HepG2 (cell line): ENCODE measurements around the gene CYTH1. TPM values are rescaled to one million over a fixed set of nuclear protein-coding genes. Genes with fewer than 3 reads are reported as not detected.

ENCODE experiments used
- ATAC-seq: fragments of 200-7000 bp; cut with Tn5 transposase; 3 replicates; pipeline ENCODE4 v1.9.1; 2020; ENCODE audit warnings: mild to moderate bottlenecking, moderate library complexity
- BruUV-seq: library from RNA; stranded (reverse); fragments of 400-500 nt; replicated peaks from 2 replicates; lab custom pipeline; 2021; lab: Mats Ljungman, UMichigan
- CTCF ChIA-PET: fragments of 300-600 bp; formaldehyde crosslinking; extraction: SDS; loops from one replicate; lab custom pipeline; 2021; ENCODE audit warnings: low total read pairs, inconsistent platforms, low intra/inter-chr PET ratio; lab: Yijun Ruan, JAX
- POLR2A ChIA-PET: fragments of 350-600 bp; sonication (Branson Sonifier 250); formaldehyde crosslinking; loops from one replicate; lab custom pipeline; 2020; ENCODE audit warnings: antibody characterized with exemption, inconsistent platforms; lab: Yijun Ruan, JAX
- DNase-seq: peaks from one replicate; pipeline ENCODE4 v3.0.0-alpha.2; 2015; ENCODE audit warnings: low spot score
- FAIRE-seq: peaks from 3 replicates; lab custom pipeline; 2011; peaks lifted over from hg19 to GRCh38; lab: Jason Lieb, UNC
- H2AFZ ChIP-seq: one replicate; pipeline ENCODE4 v1.6.1; 2011; ENCODE audit warnings: low read length, inconsistent platforms
- H3K27ac ChIP-seq: fragments of 300-600 bp; 3 replicates; pipeline ENCODE4 v1.8.0; 2011; ENCODE audit warnings: mixed run types, mild to moderate bottlenecking, mixed read lengths, low read length, inconsistent platforms; ENCODE audit not compliant: insufficient read depth; ENCODE audit errors: extremely low read length
- H3K27me3 ChIP-seq, 2 experiments: fragments of 200-600 bp in 1 of 2; 2 replicates in 1 of 2; 3 replicates in 1 of 2; pipeline versions ENCODE4 v1.6.0 to v1.8.0; 2011; ENCODE audit warnings: low read length in 2 of 2, mild to moderate bottlenecking in 2 of 2, moderate library complexity in 2 of 2, inconsistent platforms in 1 of 2; ENCODE audit not compliant: insufficient read depth in 2 of 2, control insufficient read depth in 1 of 2
- H3K36me3 ChIP-seq, 2 experiments: fragments of 200-600 bp in 1 of 2; replicated peaks in 1 of 2; 2 replicates in 1 of 2; 3 replicates in 1 of 2; pipeline versions ENCODE4 v1.5.1 to v1.8.0; 2011; ENCODE audit warnings: low read length in 2 of 2, inconsistent platforms in 1 of 2; ENCODE audit not compliant: insufficient read depth in 2 of 2, control insufficient read depth in 1 of 2
- H3K4me1 ChIP-seq: 2 replicates; pipeline ENCODE4 v1.5.1; 2012; ENCODE audit warnings: low read length, inconsistent platforms; ENCODE audit not compliant: insufficient read depth
- H3K4me2 ChIP-seq: 2 replicates; pipeline ENCODE4 v1.6.0; 2011; ENCODE audit warnings: low read depth, low read length, inconsistent platforms
- H3K4me3 ChIP-seq, 3 experiments: fragments of 200-600 bp in 1 of 3; sonication (generic), shearing (Covaris generic) in 1 of 3; replicated peaks in 1 of 3; 2 replicates each; pipeline ENCODE4 v1.5.1; 2011 to 2016; ENCODE audit warnings: low read length in 3 of 3, inconsistent platforms in 2 of 3, low read depth in 2 of 3, mild to moderate bottlenecking in 2 of 3, control low read depth in 1 of 3, mixed read lengths in 1 of 3; ENCODE audit not compliant: insufficient read depth in 1 of 3
- H3K79me2 ChIP-seq: one replicate; pipeline ENCODE4 v1.6.1; 2011; ENCODE audit warnings: low read length, inconsistent platforms; ENCODE audit not compliant: insufficient read depth
- H3K9ac ChIP-seq: 2 replicates; pipeline ENCODE4 v1.6.0; 2011; ENCODE audit warnings: mild to moderate bottlenecking, low read depth, low read length, inconsistent platforms; ENCODE audit not compliant: insufficient read depth
- H3K9me3 ChIP-seq: 2 replicates; pipeline ENCODE4 v1.5.1; 2012; ENCODE audit warnings: mild to moderate bottlenecking, low read length
- H4K20me1 ChIP-seq: 2 replicates; pipeline ENCODE4 v1.6.0; 2011; ENCODE audit warnings: inconsistent platforms, mild to moderate bottlenecking, low read length, moderate library complexity; ENCODE audit not compliant: insufficient read depth
- CSRNP1 ChIP-seq: sonication (generic); formaldehyde crosslinking; IDR thresholded peaks from 2 replicates; pipeline ENCODE4 v1.8.1; 2023; ENCODE audit warnings: mild to moderate bottlenecking, missing genetic modification reagents
- DR1 ChIP-seq: sonication (generic); formaldehyde crosslinking; IDR thresholded peaks from 2 replicates; pipeline ENCODE4 v1.8.0; 2021; ENCODE audit warnings: mild to moderate bottlenecking, missing genetic modification reagents, inconsistent platforms
- HDAC1 ChIP-seq: sonication (generic); formaldehyde crosslinking; IDR thresholded peaks from 2 replicates; pipeline ENCODE4 v1.5.1; 2020; ENCODE audit warnings: mild to moderate bottlenecking, missing genetic modification reagents
- RAD21 ChIP-seq: fragments of 450-650 bp; formaldehyde crosslinking; IDR thresholded peaks from 2 replicates; pipeline ENCODE4 v1.5.0; 2020; ENCODE audit warnings: mild to moderate bottlenecking
- REL ChIP-seq: sonication (generic); formaldehyde crosslinking; conservative IDR thresholded peaks from 2 replicates; pipeline ENCODE4 v1.8.0; 2022; ENCODE audit warnings: mild to moderate bottlenecking, missing genetic modification reagents, moderate library complexity
- U2AF1 ChIP-seq: fragments of 200-400 bp; formaldehyde crosslinking; optimal IDR thresholded peaks from 2 replicates; pipeline ENCODE3; 2017; ENCODE audit warnings: mild to moderate bottlenecking, low read depth, low read length
- ZNF101 ChIP-seq: sonication (generic); formaldehyde crosslinking; IDR thresholded peaks from 2 replicates; pipeline ENCODE4 v1.4.0; 2020; ENCODE audit warnings: mild to moderate bottlenecking, low read depth, missing genetic modification reagents, borderline replicate concordance
- WGBS: methylation state at CpG from one replicate; pipeline ENCODE4 v1.1.6; 2017; ENCODE audit warnings: low lambda C conversion rate; 5-methylcytosine and 5-hydroxymethylcytosine counted together
- in situ Hi-C: cut with HindIII; loops from 2 replicates; pipeline ENCODE4 v1.10.0; 2017; ENCODE audit warnings: low pct_unique_long_range_greater_than_20kb; ENCODE audit not compliant: extremely low pct_ligation_motif_present
- intact Hi-C: fragments of 100-400 bp; cut with micrococcal nuclease; formaldehyde crosslinking; loops from one replicate; pipeline ENCODE4 v1.10.0; 2022; ENCODE audit not compliant: unreplicated experiment
- polyA plus RNA-seq, 8 experiments: library from polyadenylated mRNA; depleted of rRNA in 3 of 8; stranded (reverse) in 7 of 8; unstranded in 1 of 8; fragments of >200 nt; fragmentation: Illumina TruSeq in 4 of 8; extraction: Trizol in 4 of 8; gene quantifications; 2 replicates each; pipeline versions ENCODE4 v1.2.1 to v1.2.3, GENCODE V29; 2011 to 2016; ENCODE audit warnings: low read depth in 4 of 8, missing spikeins in 1 of 8, mixed read lengths in 1 of 8; ENCODE audit not compliant: insufficient read depth in 1 of 8
- total RNA-seq, 5 experiments: library from RNA; depleted of rRNA; stranded (reverse); fragments of >200 nt; fragmentation: Illumina TruSeq; extraction: Trizol; gene quantifications; 2 replicates each; pipeline ENCODE4 v1.2.3, GENCODE V29; 2016; ENCODE audit warnings: low read depth in 1 of 5
- TF ChIP-seq, protein P1 (sequence below), 2 experiments: sonication (generic) in 1 of 2; formaldehyde crosslinking in 1 of 2; IDR thresholded peaks; 2 replicates each; pipeline versions ENCODE4 v1.4.0 to v1.6.1; 2018 to 2020; ENCODE audit warnings: missing genetic modification reagents in 2 of 2, borderline replicate concordance in 1 of 2, low read depth in 1 of 2, mild to moderate bottlenecking in 1 of 2, missing biosample characterization in 1 of 2
- TF ChIP-seq, protein P2 (sequence below): sonication (generic); formaldehyde crosslinking; IDR thresholded peaks from 2 replicates; pipeline ENCODE4 v1.4.0; 2020; ENCODE audit warnings: missing genetic modification reagents, low read depth, mild to moderate bottlenecking, borderline replicate concordance

Gene CYTH1
- total and polyA plus RNA-seq, 2 of the 13 experiments (the other 11 are each of a cell fraction or from before 2014, with no cell fraction given), result 20.1 to 48.9 TPM

DNA sequence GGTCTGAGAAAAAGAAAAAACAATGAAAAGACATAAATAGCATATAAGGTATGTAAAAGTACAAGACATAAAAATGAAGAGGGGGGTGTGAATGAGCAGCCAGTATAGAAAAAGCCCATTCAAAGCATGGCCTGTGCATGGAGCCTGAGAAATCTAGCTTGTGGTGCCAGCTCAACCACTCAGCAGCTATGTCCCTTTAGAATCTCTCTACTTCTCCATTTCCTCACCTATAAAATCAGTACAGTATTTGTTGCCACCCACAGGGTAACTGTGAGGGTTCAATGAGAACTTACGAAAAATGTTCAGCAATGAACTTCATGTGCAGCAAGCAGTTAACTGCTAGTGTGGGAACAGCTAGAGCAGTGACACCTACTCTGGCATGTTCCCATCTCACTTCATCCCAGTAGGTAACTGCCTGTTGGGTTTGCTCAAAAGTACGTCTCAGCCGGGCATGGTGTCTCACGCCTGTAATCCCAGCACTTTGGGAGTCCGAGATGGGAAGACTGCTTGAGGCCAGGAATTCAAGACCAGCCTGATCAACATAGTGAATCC, 15.3 kb downstream of the CYTH1 start:
- H4K20me1 ChIP-seq, result peaks cover 6% of the 10 kb centered on the region; the same call in 1 of the 2 replicates
- no TSS peak for BruUV-seq
- POLR2A ChIA-PET, result no interaction called here
- FAIRE-seq (no peak), DNase-seq (no peak), ATAC-seq (no peak)
- no peak overlapping the region for H2AFZ ChIP-seq
- intact Hi-C loops (no loop called here), in situ Hi-C loops (no loop called here)
- WGBS, result 95% methylated on average over 5 of the region's 5 CpGs
- no peaks in the 10 kb centered on the region for H3K27me3 ChIP-seq
- peaks cover 81% of the 10 kb centered on the region for H3K79me2 ChIP-seq
- CTCF ChIA-PET, result no interaction called here
- H3K9me3 ChIP-seq, result no peaks in the 10 kb centered on the region
- H3K9ac ChIP-seq, result no peak overlapping the region
- no peak overlapping the region for H3K4me3 ChIP-seq
- no peak overlapping the region for H3K4me2 ChIP-seq
- no peak overlapping the region for H3K27ac ChIP-seq
- peaks cover 0 to 1% of the 10 kb centered on the region in 2 experiments; a peak in 2 of 5 replicates for H3K36me3 ChIP-seq
- peaks cover 59% of the 10 kb centered on the region for H3K4me1 ChIP-seq
- TF ChIP-seq DR1 (CRISPR knock-in tag), result no peak
- no peak for TF ChIP-seq ZNF101
- TF ChIP-seq HDAC1 (CRISPR knock-in tag), result no peak
- TF ChIP-seq U2AF1, result no peak
- no peak for TF ChIP-seq CSRNP1 (CRISPR knock-in tag)

DNA sequence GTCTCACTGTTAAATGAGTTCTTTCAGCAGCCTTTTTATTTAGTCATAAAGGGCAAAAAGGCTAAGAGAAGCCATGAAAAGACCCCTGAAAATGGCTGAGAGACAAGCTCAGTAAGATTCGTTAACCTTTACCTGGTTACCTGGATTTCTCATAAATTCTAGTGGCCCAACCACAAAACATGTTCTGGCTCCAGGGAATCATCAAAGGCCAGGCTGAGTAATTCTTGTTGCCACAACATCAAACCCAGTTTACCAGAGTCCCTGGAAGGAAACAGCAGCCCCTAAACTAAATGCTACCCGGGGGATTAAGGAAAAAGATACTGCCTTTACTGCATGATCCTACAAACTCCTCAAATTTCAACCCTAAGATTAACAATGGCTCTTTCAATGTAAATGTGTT, 15.8 kb downstream of the CYTH1 start:
- H3K9me3 ChIP-seq, result no peaks in the 10 kb centered on the region
- DNase-seq (no peak), FAIRE-seq (no peak), ATAC-seq (no peak)
- TF ChIP-seq, protein P1, sequence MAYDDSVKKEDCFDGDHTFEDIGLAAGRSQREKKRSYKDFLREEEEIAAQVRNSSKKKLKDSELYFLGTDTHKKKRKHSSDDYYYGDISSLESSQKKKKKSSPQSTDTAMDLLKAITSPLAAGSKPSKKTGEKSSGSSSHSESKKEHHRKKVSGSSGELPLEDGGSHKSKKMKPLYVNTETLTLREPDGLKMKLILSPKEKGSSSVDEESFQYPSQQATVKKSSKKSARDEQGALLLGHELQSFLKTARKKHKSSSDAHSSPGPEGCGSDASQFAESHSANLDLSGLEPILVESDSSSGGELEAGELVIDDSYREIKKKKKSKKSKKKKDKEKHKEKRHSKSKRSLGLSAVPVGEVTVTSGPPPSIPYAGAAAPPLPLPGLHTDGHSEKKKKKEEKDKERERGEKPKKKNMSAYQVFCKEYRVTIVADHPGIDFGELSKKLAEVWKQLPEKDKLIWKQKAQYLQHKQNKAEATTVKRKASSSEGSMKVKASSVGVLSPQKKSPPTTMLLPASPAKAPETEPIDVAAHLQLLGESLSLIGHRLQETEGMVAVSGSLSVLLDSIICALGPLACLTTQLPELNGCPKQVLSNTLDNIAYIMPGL (CRISPR knock-in tag; IDR thresholded peaks at IDR 0.05; ENCODE audit: borderline replicate concordance in 1 of 2, low read depth in 1 of 2), result no peak
- TF ChIP-seq REL (CRISPR knock-in tag) (no peak), RAD21 (CRISPR knock-in tag) (no peak)
- TF ChIP-seq, protein P2, sequence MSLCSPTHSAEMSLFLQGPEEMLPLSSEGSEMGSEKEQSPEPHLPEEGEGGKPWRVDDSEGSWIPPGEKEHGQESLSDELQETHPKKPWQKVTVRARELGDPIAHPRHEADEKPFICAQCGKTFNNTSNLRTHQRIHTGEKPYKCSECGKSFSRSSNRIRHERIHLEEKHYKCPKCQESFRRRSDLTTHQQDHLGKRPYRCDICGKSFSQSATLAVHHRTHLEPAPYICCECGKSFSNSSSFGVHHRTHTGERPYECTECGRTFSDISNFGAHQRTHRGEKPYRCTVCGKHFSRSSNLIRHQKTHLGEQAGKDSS (CRISPR knock-in tag), result no peak
- no peak overlapping the region for H3K9ac ChIP-seq
- no TSS peak for BruUV-seq
- ChIA-PET CTCF (no interaction called here), POLR2A (interaction anchor here (1.2 kb wide), 1 partner anchor 15 kb away, joined by 3 read pairs; no protein-coding TSS in a partner anchor)
- 93% methylated on average over 2 of the region's 2 CpGs for WGBS
- H3K4me2 ChIP-seq, result no peak overlapping the region
- H4K20me1 ChIP-seq, result peaks cover 6% of the 10 kb centered on the region; the same call in 1 of the 2 replicates
- no peak overlapping the region for H3K4me3 ChIP-seq
- intact Hi-C loops, result no loop called here
- peaks cover 80% of the 10 kb centered on the region for H3K79me2 ChIP-seq
- H2AFZ ChIP-seq, result no peak overlapping the region
- in situ Hi-C loops, result no loop called here
- H3K27ac ChIP-seq, result no peak overlapping the region
- peaks cover 65% of the 10 kb centered on the region for H3K4me1 ChIP-seq
- no peaks in the 10 kb centered on the region for H3K27me3 ChIP-seq
- H3K36me3 ChIP-seq, result no peaks in the 10 kb centered on the region; a peak in 1 of 5 replicates
